LNCAP (cell line): ENCODE results near the gene EPHA10.

Source experiments
- CTCF ChIP-seq: fragments of 450-650 bp; IDR thresholded peaks from 2 replicates; pipeline ENCODE4 v1.5.1; 2017; ENCODE audit warnings: mild to moderate bottlenecking

EPHA10 gene

GRCh38 chr1:37753473-37754321, 11.2 kb downstream of the EPHA10 start:
- TF ChIP-seq CTCF = no peak

GRCh38 chr1:37752583-37753471, 12.1 kb downstream of the EPHA10 start:
- TF ChIP-seq CTCF = no peak

- TF ChIP-seq CTCF = no peak
These were observed 12.7 kb downstream of the EPHA10 start for GRCh38 chr1:37752213-37752582.

- TF ChIP-seq CTCF = no peak
These were observed 16.4 kb downstream of the EPHA10 start for GRCh38 chr1:37748565-37748964.

GRCh38 chr1:37746806-37747205, 18.1 kb downstream of the EPHA10 start:
- TF ChIP-seq CTCF = no peak

- no peak for TF ChIP-seq CTCF
These were observed 23.3 kb downstream of the EPHA10 start for GRCh38 chr1:37741662-37742061.

- no peak for TF ChIP-seq CTCF
These were observed 23.8 kb downstream of the EPHA10 start for GRCh38 chr1:37741130-37741529.
